A549 (cell line): ENCODE measurements around the gene COL19A1. TPM values are rescaled to one million over a fixed set of nuclear protein-coding genes. Genes with fewer than 3 reads are reported as not detected.

Experiments used
- ATAC-seq, 2 experiments: fragments of 200-7000 bp in 1 of 2; fragments of >200 bp in 1 of 2; cut with Nextera tagmentation in 1 of 2; cut with Tn5 transposase in 1 of 2; 3 replicates each; pipeline versions ENCODE4 v1.8.0 to v1.9.1; 2018 to 2020; ENCODE audit warnings: mild to moderate bottlenecking in 1 of 2, moderate library complexity in 1 of 2
- CTCF ChIA-PET: fragments of 300-600 bp; sonication (Branson Sonifier 250); formaldehyde crosslinking; extraction: SDS; loops from one replicate; lab custom pipeline; 2021; ENCODE audit warnings: antibody characterized with exemption, inconsistent platforms; lab: Yijun Ruan, JAX
- POLR2A ChIA-PET: fragments of 350-600 bp; formaldehyde crosslinking; extraction: SDS; loops from one replicate; lab custom pipeline; 2021; ENCODE audit warnings: antibody characterized with exemption, inconsistent platforms; lab: Yijun Ruan, JAX
- DNase-seq, 2 experiments: peaks; one replicate each; pipeline versions ENCODE4 v3.0.0 to v3.0.0-alpha.2; 2011 to 2016; ENCODE audit warnings: low read depth in 1 of 2, low spot score in 1 of 2
- FAIRE-seq: peaks from 2 replicates; lab custom pipeline; 2011; peaks lifted over from hg19 to GRCh38; lab: Jason Lieb, UNC
- H3K27ac ChIP-seq, 2 experiments: fragments of >200 bp; sonication (Bioruptor Twin); formaldehyde crosslinking; 3 replicates each; pipeline ENCODE4 v1.5.1; 2016 to 2017
- H3K4me1 ChIP-seq: fragments of >200 bp; sonication (Bioruptor Twin); formaldehyde crosslinking; 3 replicates; pipeline ENCODE4 v1.6.1; 2016
- H3K4me2 ChIP-seq: fragments of >200 bp; sonication (Bioruptor Twin); formaldehyde crosslinking; 3 replicates; pipeline ENCODE4 v1.6.1; 2016
- H3K4me3 ChIP-seq: fragments of >200 bp; sonication (Bioruptor Twin); formaldehyde crosslinking; 3 replicates; pipeline ENCODE4 v1.5.1; 2016
- H3K9me3 ChIP-seq: fragments of >200 bp; sonication (Bioruptor Twin); formaldehyde crosslinking; 3 replicates; pipeline ENCODE4 v1.6.1; 2016
- BCL3 ChIP-seq: fragments of >200 bp; sonication (Bioruptor Twin); formaldehyde crosslinking; IDR thresholded peaks from 3 replicates; pipeline ENCODE4 v1.6.1; 2016
- CBX2 ChIP-seq: fragments of 200-600 bp; sonication (generic); IDR thresholded peaks from 2 replicates; pipeline ENCODE4 v1.6.1; 2016; ENCODE audit warnings: low read depth, mild to moderate bottlenecking, borderline replicate concordance
- CTCF ChIP-seq: fragments of >200 bp; sonication (Bioruptor Twin); formaldehyde crosslinking; IDR thresholded peaks from 3 replicates; pipeline ENCODE4 v1.5.1; 2016
- EHF ChIP-seq: fragments of 250-450 bp; sonication (Bioruptor Pico); IDR thresholded peaks from 2 replicates; pipeline ENCODE4 v1.5.0; 2020; ENCODE audit warnings: mild to moderate bottlenecking
- EP300 ChIP-seq, 2 experiments: fragments of >200 bp; sonication (Bioruptor Twin); formaldehyde crosslinking; IDR thresholded peaks; 2 replicates in 1 of 2; 3 replicates in 1 of 2; pipeline ENCODE4 v1.6.1; 2016 to 2017
- FOXS1 ChIP-seq: fragments of 250-450 bp; sonication (Bioruptor Pico); IDR thresholded peaks from 2 replicates; pipeline ENCODE4 v1.5.0; 2020; ENCODE audit warnings: mild to moderate bottlenecking, moderate library complexity
- HDAC2 ChIP-seq: fragments of 200-600 bp; sonication (generic); IDR thresholded peaks from 2 replicates; pipeline ENCODE4 v1.6.1; 2016
- HEYL ChIP-seq: fragments of 250-450 bp; sonication (Bioruptor Pico); IDR thresholded peaks from 2 replicates; pipeline ENCODE4 v1.8.0; 2021; ENCODE audit warnings: mild to moderate bottlenecking, moderate library complexity
- HMGXB4 ChIP-seq: fragments of 250-450 bp; sonication (Bioruptor Pico); IDR thresholded peaks from 2 replicates; pipeline ENCODE4 v1.5.0; 2021; ENCODE audit warnings: mild to moderate bottlenecking, moderate library complexity, borderline replicate concordance
- JUNB ChIP-seq: fragments of >200 bp; sonication (Bioruptor Twin); formaldehyde crosslinking; IDR thresholded peaks from 2 replicates; pipeline ENCODE4 v1.6.1; 2016
- KDM1A ChIP-seq: fragments of 200-600 bp; sonication (generic); IDR thresholded peaks from 2 replicates; pipeline ENCODE4 v1.6.1; 2016; ENCODE audit warnings: low read depth, mild to moderate bottlenecking
- MAX ChIP-seq: IDR thresholded peaks from 2 replicates; pipeline ENCODE4 v1.6.1; 2012
- MAZ ChIP-seq: fragments of 150-350 bp; IDR thresholded peaks from 2 replicates; pipeline ENCODE4 v1.6.1; 2014; ENCODE audit warnings: antibody characterized with exemption, low read depth, low read length, borderline replicate concordance
- NR3C1 ChIP-seq: fragments of >200 bp; sonication (Bioruptor Twin); formaldehyde crosslinking; IDR thresholded peaks from 3 replicates; pipeline ENCODE4 v1.6.1; 2017
- PHF8 ChIP-seq: fragments of 200-600 bp; sonication (generic); IDR thresholded peaks from 2 replicates; pipeline ENCODE4 v1.6.1; 2016; ENCODE audit warnings: low read depth, mild to moderate bottlenecking, antibody characterized with exemption, moderate library complexity, borderline replicate concordance
- POLR2A ChIP-seq: IDR thresholded peaks from 2 replicates; pipeline ENCODE4 v1.6.1; 2012; ENCODE audit warnings: mild to moderate bottlenecking, low read length
- POLR2AphosphoS2 ChIP-seq: conservative IDR thresholded peaks from 2 replicates; pipeline ENCODE4 v1.6.1; 2012; ENCODE audit warnings: low read length, improper control_type of control experiment, inconsistent platforms
- RFX5 ChIP-seq: fragments of 450-650 bp; IDR thresholded peaks from 2 replicates; pipeline ENCODE4 v1.7.1; 2014; ENCODE audit warnings: antibody characterized with exemption, mild to moderate bottlenecking, moderate library complexity
- RNF2 ChIP-seq: fragments of 200-600 bp; sonication (generic); IDR thresholded peaks from 2 replicates; pipeline ENCODE4 v1.6.1; 2016; ENCODE audit warnings: low read depth, mild to moderate bottlenecking, antibody characterized with exemption, moderate library complexity, borderline replicate concordance
- TFCP2L1 ChIP-seq: fragments of 250-450 bp; sonication (Bioruptor Pico); IDR thresholded peaks from 2 replicates; pipeline ENCODE4 v1.5.0; 2021; ENCODE audit warnings: mild to moderate bottlenecking
- TP53 ChIP-seq: fragments of 250-450 bp; sonication (Bioruptor Pico); IDR thresholded peaks from 2 replicates; pipeline ENCODE4 v1.5.0; 2021; ENCODE audit warnings: mild to moderate bottlenecking, moderate library complexity
- WGBS: methylation state at CpG from one replicate; pipeline ENCODE4 v1.1.6; 2017; ENCODE audit errors: missing lambda C conversion rate; 5-methylcytosine and 5-hydroxymethylcytosine counted together
- polyA plus RNA-seq, 4 experiments: library from polyadenylated mRNA; depleted of rRNA in 3 of 4; stranded (reverse); fragments of >200 nt; fragmentation: RNase III in 1 of 4; extraction: RNeasy Plus Mini Kit Qiagen cat#74134 plus additional on column Dnase treatment in 1 of 4; gene quantifications; 2 replicates in 3 of 4; 3 replicates in 1 of 4; pipeline ENCODE4 v1.2.3, GENCODE V29; 2011 to 2017
- TF ChIP-seq, protein P1 (sequence below): fragments of 450-650 bp; IDR thresholded peaks from 2 replicates; pipeline ENCODE4 v1.6.1; 2014; ENCODE audit warnings: antibody characterized with exemption
- TF ChIP-seq, protein P2 (sequence below): fragments of 150-350 bp; IDR thresholded peaks from 2 replicates; pipeline ENCODE4 v1.6.1; 2014; ENCODE audit warnings: low read depth, mild to moderate bottlenecking, low read length

The COL19A1 gene
- polyA plus RNA-seq, 2 of the 4 experiments (the other 2 are of a cell fraction): not detected

GRCh38 chr6:70231311-70231710 lies 365.0 kb downstream of the COL19A1 start:
- H3K27ac ChIP-seq: no peak overlapping the region
- H3K9me3 ChIP-seq: no peaks in the 10 kb centered on the region
- ChIA-PET CTCF (interaction anchor here (1.1 to 4.2 kb wide), 4 partner anchors 11 to 653 kb away, joined by 3 to 34 read pairs (median 3); no protein-coding TSS in a partner anchor), POLR2A (interaction anchor here (1.2 kb wide), 1 partner anchor 10 kb away, joined by 4 read pairs; no protein-coding TSS in a partner anchor)
- ATAC-seq (no peak), DNase-seq (no peak), FAIRE-seq (no peak)
- TF ChIP-seq CTCF: no peak
- TF ChIP-seq HDAC2: no peak
- no peak for TF ChIP-seq TP53 (CRISPR knock-in tag)
- TF ChIP-seq, protein P1, sequence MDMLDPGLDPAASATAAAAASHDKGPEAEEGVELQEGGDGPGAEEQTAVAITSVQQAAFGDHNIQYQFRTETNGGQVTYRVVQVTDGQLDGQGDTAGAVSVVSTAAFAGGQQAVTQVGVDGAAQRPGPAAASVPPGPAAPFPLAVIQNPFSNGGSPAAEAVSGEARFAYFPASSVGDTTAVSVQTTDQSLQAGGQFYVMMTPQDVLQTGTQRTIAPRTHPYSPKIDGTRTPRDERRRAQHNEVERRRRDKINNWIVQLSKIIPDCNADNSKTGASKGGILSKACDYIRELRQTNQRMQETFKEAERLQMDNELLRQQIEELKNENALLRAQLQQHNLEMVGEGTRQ: no peak
- TF ChIP-seq JUNB: no peak
- no peak for TF ChIP-seq FOXS1
- no peak for TF ChIP-seq NR3C1
- no peak for TF ChIP-seq BCL3
- H3K4me2 ChIP-seq: no peak overlapping the region
- H3K4me1 ChIP-seq: no peaks in the 10 kb centered on the region
- 47% methylated on average over 2 of the region's 2 CpGs for WGBS
- H3K4me3 ChIP-seq: no peak overlapping the region

- Histone ChIP-seq H3K9me3 (no peaks in the 10 kb centered on the region), H3K4me2 (no peak overlapping the region), H3K4me3 (no peak overlapping the region), H3K27ac (no peak overlapping the region), H3K4me1 (no peaks in the 10 kb centered on the region)
- ATAC-seq (no peak), DNase-seq (no peak), FAIRE-seq (no peak)
- POLR2A ChIA-PET: no interaction called here
- 30% methylated on average over 5 of the region's 7 CpGs for WGBS
- TF ChIP-seq TFCP2L1 (CRISPR knock-in tag) (no peak), POLR2AphosphoS2 (no peak), EHF (CRISPR knock-in tag) (no peak), TP53 (CRISPR knock-in tag) (no peak), HEYL (CRISPR knock-in tag) (no peak), HMGXB4 (no peak), MAZ (no peak), RFX5 (no peak), EP300 (IDR thresholded peaks at IDR 0.05) (no peak), CBX2 (no peak), POLR2A (no peak), PHF8 (no peak), KDM1A (no peak), RNF2 (no peak), MAX (no peak)
- TF ChIP-seq, protein P2, sequence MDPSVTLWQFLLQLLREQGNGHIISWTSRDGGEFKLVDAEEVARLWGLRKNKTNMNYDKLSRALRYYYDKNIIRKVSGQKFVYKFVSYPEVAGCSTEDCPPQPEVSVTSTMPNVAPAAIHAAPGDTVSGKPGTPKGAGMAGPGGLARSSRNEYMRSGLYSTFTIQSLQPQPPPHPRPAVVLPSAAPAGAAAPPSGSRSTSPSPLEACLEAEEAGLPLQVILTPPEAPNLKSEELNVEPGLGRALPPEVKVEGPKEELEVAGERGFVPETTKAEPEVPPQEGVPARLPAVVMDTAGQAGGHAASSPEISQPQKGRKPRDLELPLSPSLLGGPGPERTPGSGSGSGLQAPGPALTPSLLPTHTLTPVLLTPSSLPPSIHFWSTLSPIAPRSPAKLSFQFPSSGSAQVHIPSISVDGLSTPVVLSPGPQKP: no peak
- TF ChIP-seq, protein P1: no peak
- CTCF ChIA-PET: interaction anchor here (3.9 kb wide), 1 partner anchor 14 kb away, joined by 13 read pairs; no protein-coding TSS in a partner anchor
Measured at GRCh38 chr6:70234561-70235236, 368.3 kb downstream of the COL19A1 start.
